Measurements from ENCODE around the gene LMBR1L. TPM values are rescaled to one million over a fixed set of nuclear protein-coding genes. Genes with fewer than 3 reads are reported as not detected.
"Not testable (repeated sequence)": the region's sequence is repeated elsewhere in the genome, so short reads cannot be mapped to it uniquely, and the experiment has no call there.

LMBR1L gene
- total RNA-seq, 1 donor from 2014 or later: 61.7 TPM

GRCh38 chr12:49144384-49144783 is 33.7 kb upstream of the LMBR1L start:
- intact Hi-C loops (cut with DNase I): no loop called here
- Histone ChIP-seq H3K27ac (no peak overlapping the region), H3K4me1 (no peaks in the 10 kb centered on the region), H3K9me3 (no peaks in the 10 kb centered on the region), H3K27me3 (ENCODE audit: low read depth) (no peaks in the 10 kb centered on the region), H3K36me3 (no peaks in the 10 kb centered on the region), H3K4me3 (no peak overlapping the region)
- DNase-seq (no peak), ATAC-seq (no peak)
- no peak for TF ChIP-seq CTCF (IDR thresholded peaks at IDR 0.05)

GRCh38 chr12:49138999-49139398 is 28.4 kb upstream of the LMBR1L start:
- no peaks in the 10 kb centered on the region for H3K4me1 ChIP-seq
- intact Hi-C loops (cut with DNase I): no loop called here
- DNase-seq: no peak
- no peak for TF ChIP-seq CTCF (IDR thresholded peaks at IDR 0.05)
- ATAC-seq: no peak
- H3K36me3 ChIP-seq: no peaks in the 10 kb centered on the region
- H3K4me3 ChIP-seq: no peak overlapping the region
- no peaks in the 10 kb centered on the region for H3K9me3 ChIP-seq
- H3K27ac ChIP-seq: no peak overlapping the region
- no peaks in the 10 kb centered on the region for H3K27me3 ChIP-seq (ENCODE audit: low read depth)

- Histone ChIP-seq H3K4me3 (no peak overlapping the region), H3K9me3 (no peaks in the 10 kb centered on the region), H3K36me3 (no peaks in the 10 kb centered on the region), H3K4me1 (peaks cover 2% of the 10 kb centered on the region), H3K27me3 (ENCODE audit: low read depth) (no peaks in the 10 kb centered on the region), H3K27ac (no peak overlapping the region)
- ATAC-seq (no peak), DNase-seq (no peak)
- intact Hi-C loops (cut with DNase I): no loop called here
- TF ChIP-seq CTCF (IDR thresholded peaks at IDR 0.05): no peak
These were observed 27.9 kb upstream of the LMBR1L start for GRCh38 chr12:49138587-49138986.

GRCh38 chr12:49137476-49137875 is 26.8 kb upstream of the LMBR1L start:
- no peaks in the 10 kb centered on the region for H3K9me3 ChIP-seq
- no peak overlapping the region for H3K27ac ChIP-seq
- intact Hi-C loops (cut with DNase I): no loop called here
- peaks cover 10% of the 10 kb centered on the region for H3K4me1 ChIP-seq
- no peak overlapping the region for H3K4me3 ChIP-seq
- DNase-seq (no peak), ATAC-seq (no peak)
- no peaks in the 10 kb centered on the region for H3K27me3 ChIP-seq (ENCODE audit: low read depth)
- TF ChIP-seq CTCF (IDR thresholded peaks at IDR 0.05): no peak
- H3K36me3 ChIP-seq: no peaks in the 10 kb centered on the region

GRCh38 chr12:49136997-49137396 is 26.4 kb upstream of the LMBR1L start:
- ATAC-seq; H3K36me3 ChIP-seq; H3K27me3 ChIP-seq (ENCODE audit: low read depth); H3K9me3 ChIP-seq; H3K4me3 ChIP-seq; intact Hi-C loops (cut with DNase I); DNase-seq; H3K27ac ChIP-seq: not testable (repeated sequence)
- peaks cover 15% of the 10 kb centered on the region for H3K4me1 ChIP-seq

GRCh38 chr12:49133590-49133989 is 22.9 kb upstream of the LMBR1L start:
- H3K4me3 ChIP-seq: no peak overlapping the region
- no peaks in the 10 kb centered on the region for H3K27me3 ChIP-seq (ENCODE audit: low read depth)
- H3K36me3 ChIP-seq: peaks cover 15% of the 10 kb centered on the region
- no peaks in the 10 kb centered on the region for H3K9me3 ChIP-seq
- H3K27ac ChIP-seq: peak overlapping the region; percentile 31
- intact Hi-C loops (cut with DNase I): no loop called here
- H3K4me1 ChIP-seq: peaks cover 33% of the 10 kb centered on the region
- no peak for TF ChIP-seq CTCF (IDR thresholded peaks at IDR 0.05)
- ATAC-seq (no peak), DNase-seq (no peak)

Measured in lower lobe of right lung (tissue), 2 donors.